ENCODE measurements around the gene THEM5.
"Not testable (repeated sequence)": the region's sequence is repeated elsewhere in the genome, so short reads cannot be mapped to it uniquely, and the experiment has no call there.

THEM5 gene

GRCh38 chr1:151881479-151881878 is 28.0 kb upstream of the THEM5 start:
- no peak overlapping the region for H3K4me3 ChIP-seq (ENCODE audit: low read length)
- no peak for TF ChIP-seq CTCF (conservative IDR thresholded peaks at IDR 0.05; ENCODE audit: low read length)
- no peak for DNase-seq (ENCODE audit: low read depth)

- H3K4me3 ChIP-seq (ENCODE audit: low read length): no peak overlapping the region
- TF ChIP-seq CTCF (conservative IDR thresholded peaks at IDR 0.05; ENCODE audit: low read length): no peak
- DNase-seq (ENCODE audit: low read depth): no peak
Observed at GRCh38 chr1:151875419-151876097, 22.0 kb upstream of the THEM5 start.

GRCh38 chr1:151872776-151873175 is 19.3 kb upstream of the THEM5 start:
- DNase-seq (ENCODE audit: low read depth); H3K4me3 ChIP-seq (ENCODE audit: low read length): not testable (repeated sequence)

GRCh38 chr1:151871284-151872030 is 17.9 kb upstream of the THEM5 start:
- TF ChIP-seq CTCF (conservative IDR thresholded peaks at IDR 0.05; ENCODE audit: low read length): no peak
- H3K4me3 ChIP-seq (ENCODE audit: low read length): no peak overlapping the region
- no peak for DNase-seq (ENCODE audit: low read depth)

GRCh38 chr1:151868486-151868885 is 15.0 kb upstream of the THEM5 start:
- no peak for TF ChIP-seq CTCF (conservative IDR thresholded peaks at IDR 0.05; ENCODE audit: low read length)
- no peak overlapping the region for H3K4me3 ChIP-seq (ENCODE audit: low read length)

GRCh38 chr1:151867765-151868411 is 14.4 kb upstream of the THEM5 start:
- peak; percentile 66 for DNase-seq (ENCODE audit: low read depth)
- H3K4me3 ChIP-seq (ENCODE audit: low read length): no peak overlapping the region
- TF ChIP-seq CTCF (conservative IDR thresholded peaks at IDR 0.05; ENCODE audit: low read length): no peak

More at GRCh38 chr1:151868486-151868885, 15.0 kb upstream of the THEM5 start:
- DNase-seq (ENCODE audit: low read depth): no peak

GRCh38 chr1:151867321-151867720 is 13.8 kb upstream of the THEM5 start:
- no peak for TF ChIP-seq CTCF (conservative IDR thresholded peaks at IDR 0.05; ENCODE audit: low read length)
- H3K4me3 ChIP-seq (ENCODE audit: low read length): no peak overlapping the region
- DNase-seq (ENCODE audit: low read depth): peak; percentile 36

All from AG10803 (cell line).